Measurements from ENCODE around the gene FAAP24.
"Not testable (repeated sequence)": the region's sequence is repeated elsewhere in the genome, so short reads cannot be mapped to it uniquely, and the experiment has no call there.

Gene FAAP24

DNA sequence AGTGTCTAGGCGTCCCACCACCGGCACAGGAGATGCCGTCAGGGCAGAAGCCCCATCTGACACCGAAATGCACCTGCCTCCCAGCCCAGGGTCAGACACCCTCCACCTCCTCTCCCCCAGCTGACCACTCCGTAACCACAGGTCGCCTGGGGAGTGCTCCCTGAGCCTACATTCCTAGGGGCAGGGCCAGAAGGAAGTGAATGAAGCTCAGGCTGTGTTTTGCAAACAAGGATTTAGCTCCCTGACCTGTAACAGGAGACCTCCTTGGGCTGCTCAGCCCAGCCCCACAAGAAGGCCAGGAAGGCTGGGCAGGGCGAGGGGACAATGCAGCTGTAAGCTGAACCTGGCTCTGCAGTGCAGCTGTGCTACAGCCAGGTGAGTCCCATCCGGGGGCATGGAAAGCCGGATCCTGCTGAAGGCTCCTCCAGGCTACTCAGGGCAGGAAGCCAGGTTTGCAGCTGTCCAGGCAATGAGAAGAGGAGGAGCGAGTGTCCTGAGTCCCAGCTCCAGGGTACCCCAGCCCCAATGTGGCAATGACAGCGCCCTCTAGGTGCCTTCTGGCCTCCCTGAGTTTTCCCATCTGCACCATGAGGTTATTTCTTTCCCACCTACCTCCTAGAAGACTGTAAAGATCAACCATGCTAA, 50.6 kb downstream of the FAAP24 start:
- Mint-ChIP-seq H3K27me3 (ENCODE audit: low read depth) (no peaks in the 10 kb centered on the region), H3K27ac (no peak overlapping the region), H3K9me3 (no peaks in the 10 kb centered on the region), H3K36me3 (ENCODE audit: low read depth) (no peaks in the 10 kb centered on the region), H3K4me3 (no peak overlapping the region), H3K4me1 (ENCODE audit: low read depth) (no peaks in the 10 kb centered on the region)

DNA sequence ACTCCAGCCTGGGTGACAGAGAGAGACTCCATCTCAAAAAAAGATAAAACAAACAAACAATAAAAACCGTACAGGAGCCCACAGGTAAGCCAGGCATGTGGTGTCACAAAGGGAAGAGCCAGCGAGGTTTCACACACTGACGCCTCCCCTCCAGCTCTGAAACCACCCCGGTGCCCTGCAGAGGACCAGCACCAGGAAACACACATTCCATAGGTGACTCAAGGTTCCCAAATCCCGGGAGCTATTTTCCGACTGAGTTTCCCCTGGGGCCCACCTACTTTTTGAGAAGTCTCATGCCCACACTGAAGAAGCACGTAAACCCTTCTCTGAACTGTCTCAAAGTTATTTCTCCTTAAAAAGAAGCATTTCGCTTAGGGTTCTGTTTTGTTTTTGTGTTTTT, 52.4 kb downstream of the FAAP24 start:
- H3K36me3 Mint-ChIP-seq (ENCODE audit: low read depth): no peaks in the 10 kb centered on the region
- H3K9me3 Mint-ChIP-seq: peaks cover 8% of the 10 kb centered on the region
- no peak overlapping the region for H3K4me3 Mint-ChIP-seq
- no peaks in the 10 kb centered on the region for H3K4me1 Mint-ChIP-seq (ENCODE audit: low read depth)
- H3K27ac Mint-ChIP-seq: no peak overlapping the region
- H3K27me3 Mint-ChIP-seq (ENCODE audit: low read depth): no peaks in the 10 kb centered on the region

DNA sequence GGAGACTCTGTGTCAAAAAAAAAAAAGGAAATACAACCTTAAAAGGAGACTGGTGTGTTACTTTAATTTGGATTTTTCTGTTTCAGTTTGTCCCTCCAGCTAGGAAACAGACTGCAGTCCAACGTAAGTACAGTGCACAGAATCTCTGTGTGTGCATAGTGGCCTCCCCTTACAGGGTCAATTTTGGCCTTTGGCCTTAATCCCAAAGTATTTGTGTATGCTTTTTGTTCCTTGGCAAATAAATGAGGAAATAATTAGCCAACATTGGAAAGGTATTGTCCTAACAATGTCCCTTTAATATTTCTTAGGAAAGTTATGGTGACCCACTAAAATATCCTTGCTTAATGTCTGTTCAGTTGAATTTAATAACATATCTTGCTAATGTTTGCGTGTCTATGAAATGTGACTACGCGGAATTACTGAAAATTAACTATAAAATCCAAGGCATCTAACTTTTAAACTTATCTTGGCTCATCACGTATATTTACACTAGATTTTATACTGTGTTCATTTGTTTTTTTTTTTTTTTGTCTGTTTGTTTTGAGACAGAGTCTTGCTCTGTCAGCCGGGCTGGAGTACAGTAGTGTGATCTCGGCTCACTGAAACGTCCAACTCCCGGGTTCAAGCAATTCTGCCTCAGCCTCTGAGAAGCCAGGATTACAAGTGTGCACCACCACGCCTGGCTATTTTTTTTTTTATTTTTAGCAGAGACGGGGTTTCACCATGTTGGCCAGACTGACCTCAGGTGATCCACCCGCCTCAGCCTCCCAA, 53.6 kb downstream of the FAAP24 start:
- not testable (repeated sequence) for H3K36me3 Mint-ChIP-seq (ENCODE audit: low read depth); H3K4me1 Mint-ChIP-seq (ENCODE audit: low read depth); H3K27me3 Mint-ChIP-seq (ENCODE audit: low read depth); H3K4me3 Mint-ChIP-seq; H3K9me3 Mint-ChIP-seq; H3K27ac Mint-ChIP-seq

DNA sequence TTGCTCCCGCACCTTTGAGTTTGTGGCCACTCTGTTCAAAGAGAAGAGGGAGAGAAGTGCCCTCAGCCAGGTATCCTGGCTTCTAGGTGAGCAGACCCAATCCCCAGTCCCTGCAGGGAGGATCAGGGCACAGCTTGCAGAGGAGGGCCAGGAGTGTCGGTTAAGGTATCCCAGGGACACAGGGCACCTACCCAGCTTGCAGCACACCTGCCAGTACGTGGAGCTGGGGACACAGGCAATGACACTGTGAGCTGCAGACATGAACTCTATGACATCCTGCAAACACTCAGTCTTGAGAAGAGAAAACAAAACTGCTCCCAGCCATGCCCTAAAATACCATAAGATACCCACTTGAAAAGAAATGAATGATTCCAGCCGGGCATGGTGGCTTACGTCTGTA, 54.6 kb downstream of the FAAP24 start:
- H3K9me3 Mint-ChIP-seq; H3K27ac Mint-ChIP-seq; H3K4me3 Mint-ChIP-seq; H3K36me3 Mint-ChIP-seq (ENCODE audit: low read depth); H3K27me3 Mint-ChIP-seq (ENCODE audit: low read depth); H3K4me1 Mint-ChIP-seq (ENCODE audit: low read depth): not testable (repeated sequence)
